GM23248 (cell line): ENCODE data around the gene CUX1. TPM values are rescaled to one million over a fixed set of nuclear protein-coding genes. Genes with fewer than 3 reads are reported as not detected.

Experiments used
- DNase-seq: peaks from one replicate; pipeline ENCODE4 v3.0.0-alpha.2; 2015
- H2AFZ ChIP-seq: fragments of 200-600 bp; sonication (generic); 2 replicates; pipeline ENCODE4 v1.6.1; 2016; ENCODE audit warnings: antibody characterized with exemption
- H3F3A ChIP-seq: fragments of 200-600 bp; sonication (generic); 2 replicates; pipeline ENCODE4 v1.6.1; 2016; ENCODE audit warnings: mild to moderate bottlenecking, antibody characterized with exemption, mixed run types; ENCODE audit not compliant: insufficient read depth
- H3K27ac ChIP-seq: fragments of 200-600 bp; sonication (generic); 2 replicates; pipeline ENCODE4 v1.5.1; 2016; ENCODE audit warnings: mild to moderate bottlenecking
- H3K27me3 ChIP-seq: fragments of 200-600 bp; sonication (generic); replicated peaks from 2 replicates; pipeline ENCODE4 v1.6.1; 2016; ENCODE audit warnings: mild to moderate bottlenecking; ENCODE audit not compliant: insufficient read depth
- H3K36me3 ChIP-seq: fragments of 200-600 bp; sonication (generic); 2 replicates; pipeline ENCODE4 v1.6.1; 2016; ENCODE audit warnings: low read depth, mild to moderate bottlenecking
- H3K4me1 ChIP-seq: fragments of 200-600 bp; sonication (generic); 2 replicates; pipeline ENCODE4 v1.6.1; 2016; ENCODE audit warnings: mild to moderate bottlenecking; ENCODE audit not compliant: insufficient read depth
- H3K4me2 ChIP-seq: fragments of 200-600 bp; sonication (generic); one replicate; pipeline ENCODE4 v1.6.1; 2016; ENCODE audit warnings: mild to moderate bottlenecking; ENCODE audit not compliant: unreplicated experiment
- H3K4me3 ChIP-seq: fragments of 200-600 bp; sonication (generic); 2 replicates; pipeline ENCODE4 v1.5.1; 2016; ENCODE audit warnings: mild to moderate bottlenecking
- H3K79me2 ChIP-seq: fragments of 200-600 bp; sonication (generic); 2 replicates; pipeline ENCODE4 v1.6.1; 2016; ENCODE audit warnings: mild to moderate bottlenecking; ENCODE audit not compliant: insufficient read depth
- H3K9ac ChIP-seq: fragments of 200-600 bp; sonication (generic); 2 replicates; pipeline ENCODE4 v1.6.1; 2016; ENCODE audit warnings: mild to moderate bottlenecking
- H3K9me2 ChIP-seq: fragments of 200-600 bp; sonication (generic); 2 replicates; pipeline ENCODE4 v1.6.1; 2016; ENCODE audit warnings: mixed run types, mild to moderate bottlenecking, moderate library complexity; ENCODE audit not compliant: insufficient read depth
- H3K9me3 ChIP-seq: fragments of 200-600 bp; sonication (generic); one replicate; pipeline ENCODE4 v1.6.1; 2017; ENCODE audit warnings: low read depth
- H4K20me1 ChIP-seq: fragments of 200-600 bp; sonication (generic); 2 replicates; pipeline ENCODE4 v1.6.0; 2016; ENCODE audit not compliant: insufficient read depth
- EZH2 ChIP-seq: fragments of 200-600 bp; sonication (generic); IDR thresholded peaks from 2 replicates; pipeline ENCODE4 v1.6.1; 2018; ENCODE audit warnings: antibody characterized with exemption, mild to moderate bottlenecking; ENCODE audit not compliant: insufficient read depth, poor library complexity, severe bottlenecking
- EZH2phosphoT487 ChIP-seq: fragments of 200-600 bp; sonication (generic); IDR thresholded peaks from 2 replicates; pipeline ENCODE4 v1.6.1; 2018; ENCODE audit warnings: antibody characterized with exemption, moderate library complexity, mild to moderate bottlenecking, low read depth; ENCODE audit not compliant: insufficient read depth
- WGBS, 2 experiments: methylation state at CpG; one replicate each; pipeline ENCODE4 v1.1.6; 2015 to 2017; ENCODE audit warnings: low lambda C conversion rate in 2 of 2, low coverage in 1 of 2; ENCODE audit errors: missing lambda C conversion rate in 2 of 2; 5-methylcytosine and 5-hydroxymethylcytosine counted together
- in situ Hi-C: fragments of 300-500 bp; cut with MboI; formaldehyde crosslinking; loops from 2 replicates; pipeline ENCODE4 v1.15.0; 2020
- polyA plus RNA-seq: library from polyadenylated mRNA; unstranded; fragments of >200 nt; fragmentation: Nextera tagmentation; extraction: Ambion mirVana; gene quantifications from 2 replicates; pipeline ENCODE4 v1.2.1, GENCODE V29; 2016
- total RNA-seq: library from RNA; depleted of rRNA; stranded (reverse); fragments of >200 nt; shearing (Covaris generic); gene quantifications from 2 replicates; pipeline ENCODE4 v1.2.3, GENCODE V29; 2014

The CUX1 gene
- total and polyA plus RNA-seq, 2 experiments from 2014 or later: 30.2 to 34.9 TPM

GRCh38 chr7:102018876-102019275 lies 201.4 kb downstream of the CUX1 start:
- no peaks in the 10 kb centered on the region for H3K4me1 ChIP-seq
- H3F3A ChIP-seq: no peaks in the 10 kb centered on the region
- no peaks in the 10 kb centered on the region for H3K27me3 ChIP-seq
- no peak overlapping the region for H3K4me2 ChIP-seq
- in situ Hi-C loops: no loop called here
- no peak overlapping the region for H3K27ac ChIP-seq
- no peak overlapping the region for H3K4me3 ChIP-seq
- TF ChIP-seq EZH2 (no peak), EZH2phosphoT487 (no peak)
- H3K9me3 ChIP-seq: no peaks in the 10 kb centered on the region
- H3K9me2 ChIP-seq: no peaks in the 10 kb centered on the region
- no peaks in the 10 kb centered on the region for H3K79me2 ChIP-seq
- WGBS, 2 experiments: 87 to 90% methylated on average over 8 to 12 of the region's 12 CpGs
- H4K20me1 ChIP-seq: no peaks in the 10 kb centered on the region
- H3K9ac ChIP-seq: no peak overlapping the region
- no peak for DNase-seq
- no peak overlapping the region for H2AFZ ChIP-seq
- no peaks in the 10 kb centered on the region for H3K36me3 ChIP-seq

DNA sequence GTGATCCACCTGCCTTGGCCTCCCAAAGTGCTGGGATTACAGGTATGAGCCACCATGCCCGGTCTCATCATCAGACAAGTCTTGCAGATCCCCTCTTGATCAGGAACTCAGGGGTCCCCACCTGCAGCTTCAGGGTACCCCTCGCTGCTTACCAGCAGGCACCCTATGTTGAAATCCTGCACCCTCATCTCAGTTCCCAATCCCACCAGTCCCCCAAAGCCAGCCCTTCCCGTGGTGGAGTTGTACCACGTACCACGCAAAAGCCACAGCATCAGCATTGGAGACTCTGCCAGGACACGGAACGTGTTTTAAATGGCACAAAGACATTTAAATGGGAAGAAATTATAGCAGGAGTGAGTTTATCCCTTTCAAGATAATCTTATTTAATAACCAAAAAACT lies 202.0 kb downstream of the CUX1 start:
- H3K9me3 ChIP-seq: no peaks in the 10 kb centered on the region
- no peak overlapping the region for H3K4me2 ChIP-seq
- H3K27me3 ChIP-seq: no peaks in the 10 kb centered on the region
- no peaks in the 10 kb centered on the region for H3K4me1 ChIP-seq
- no peaks in the 10 kb centered on the region for H3F3A ChIP-seq
- H3K4me3 ChIP-seq: no peak overlapping the region
- in situ Hi-C loops: no loop called here
- no peak overlapping the region for H3K9ac ChIP-seq
- 98% methylated on average over 7 of the region's 7 CpGs for WGBS, 2 experiments
- no peaks in the 10 kb centered on the region for H3K36me3 ChIP-seq
- H2AFZ ChIP-seq: no peak overlapping the region
- H3K79me2 ChIP-seq: no peaks in the 10 kb centered on the region
- H4K20me1 ChIP-seq: no peaks in the 10 kb centered on the region
- TF ChIP-seq EZH2phosphoT487: no peak
- no peak for TF ChIP-seq EZH2
- no peak for DNase-seq
- H3K9me2 ChIP-seq: no peaks in the 10 kb centered on the region
- no peak overlapping the region for H3K27ac ChIP-seq

- H3K4me1 ChIP-seq: no peaks in the 10 kb centered on the region
- no peak overlapping the region for H3K9ac ChIP-seq
- H3K9me2 ChIP-seq: no peaks in the 10 kb centered on the region
- in situ Hi-C loops: no loop called here
- H4K20me1 ChIP-seq: no peaks in the 10 kb centered on the region; the same call in 1 of the 2 replicates
- no peak for TF ChIP-seq EZH2
- TF ChIP-seq EZH2phosphoT487: no peak
- no peak overlapping the region for H3K4me3 ChIP-seq
- no peaks in the 10 kb centered on the region for H3K79me2 ChIP-seq
- DNase-seq: no peak
- 96 to 99% methylated on average over 23 to 24 of the region's 24 CpGs for WGBS, 2 experiments
- no peaks in the 10 kb centered on the region for H3K36me3 ChIP-seq
- H3K27ac ChIP-seq: no peak overlapping the region
- no peak overlapping the region for H2AFZ ChIP-seq
- H3K4me2 ChIP-seq: no peak overlapping the region
- no peaks in the 10 kb centered on the region for H3F3A ChIP-seq
- no peaks in the 10 kb centered on the region for H3K9me3 ChIP-seq
- no peaks in the 10 kb centered on the region for H3K27me3 ChIP-seq
Observed at GRCh38 chr7:102021841-102022618, 204.6 kb downstream of the CUX1 start.

DNA sequence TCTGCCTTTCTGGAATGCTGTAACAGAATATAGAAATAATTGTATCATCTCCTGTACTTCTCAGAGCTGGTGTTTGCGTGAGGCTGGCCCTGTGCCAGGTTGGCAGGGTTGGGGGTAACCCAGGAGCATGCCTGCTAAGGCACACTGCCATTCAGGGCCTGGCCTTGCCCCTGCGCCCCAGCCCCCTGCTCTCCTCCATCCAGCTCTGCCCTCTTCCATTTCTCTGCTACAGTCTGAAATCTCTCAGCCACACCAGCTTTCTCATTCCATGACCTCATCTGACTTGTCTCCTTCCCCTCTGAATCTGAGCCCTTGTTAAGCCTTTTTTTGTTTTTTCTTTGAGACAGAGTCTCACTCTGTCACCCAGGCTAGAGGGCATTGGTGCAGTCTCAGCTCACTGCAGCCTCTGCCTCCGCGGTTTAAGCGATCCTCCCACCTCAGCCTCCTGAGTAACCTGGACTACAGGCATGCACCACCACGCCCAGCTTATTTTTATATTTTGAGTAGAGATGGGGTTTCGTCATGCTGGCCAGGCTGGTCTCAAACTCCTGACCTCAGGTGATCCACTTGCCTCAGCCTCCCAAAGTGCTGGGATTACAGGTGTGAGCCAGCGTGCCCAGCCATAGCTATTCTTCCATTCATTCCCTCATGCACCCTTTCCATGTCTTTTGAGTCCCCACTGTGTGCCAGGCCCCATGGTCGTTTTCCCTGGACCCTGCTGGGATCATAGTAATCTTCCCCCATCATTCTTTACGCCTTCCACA lies 206.8 kb downstream of the CUX1 start:
- no peaks in the 10 kb centered on the region for H3K9me2 ChIP-seq
- no peaks in the 10 kb centered on the region for H3K4me1 ChIP-seq
- no peak overlapping the region for H3K27ac ChIP-seq
- no peaks in the 10 kb centered on the region; the same call in 1 of the 2 replicates for H4K20me1 ChIP-seq
- H3F3A ChIP-seq: no peaks in the 10 kb centered on the region
- H3K27me3 ChIP-seq: no peaks in the 10 kb centered on the region
- in situ Hi-C loops: no loop called here
- H3K79me2 ChIP-seq: no peaks in the 10 kb centered on the region
- H3K9me3 ChIP-seq: no peaks in the 10 kb centered on the region
- H2AFZ ChIP-seq: no peak overlapping the region
- no peak overlapping the region for H3K4me2 ChIP-seq
- no peak overlapping the region for H3K9ac ChIP-seq
- H3K4me3 ChIP-seq: no peak overlapping the region
- no peaks in the 10 kb centered on the region for H3K36me3 ChIP-seq
- WGBS, 2 experiments: 77 to 82% methylated on average over 9 to 10 of the region's 10 CpGs
- no peak for TF ChIP-seq EZH2phosphoT487
- TF ChIP-seq EZH2: no peak
- no peak for DNase-seq
